ENCODE measurements around the gene ENTPD6.
"Not testable (repeated sequence)": the region's sequence is repeated elsewhere in the genome, so short reads cannot be mapped to it uniquely, and the experiment has no call there.

ENTPD6 gene

DNA sequence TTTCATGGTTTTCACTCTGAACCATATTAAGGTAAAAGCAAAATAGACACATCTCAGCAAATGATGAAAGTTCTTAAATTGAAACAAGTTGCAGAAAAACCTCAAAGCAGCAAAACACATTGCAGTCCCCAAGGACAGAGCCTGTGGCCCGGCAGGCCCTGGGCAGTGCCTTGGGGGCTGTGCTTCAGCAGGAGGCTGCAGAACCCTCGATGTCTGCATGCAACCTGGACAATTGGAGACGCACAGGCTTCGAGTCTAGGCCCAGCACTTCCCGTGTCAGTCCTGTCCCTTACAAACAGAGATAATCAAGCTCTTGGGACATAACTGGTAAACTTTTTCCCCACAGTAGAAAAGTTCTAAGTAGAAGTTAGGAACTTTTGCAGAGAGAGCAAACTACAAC is 61.6 kb downstream of the ENTPD6 start:
- DNase-seq (ENCODE audit: low spot score): no peak

GRCh38 chr20:25257756-25258475 is 62.4 kb downstream of the ENTPD6 start:
- no peak for DNase-seq (ENCODE audit: low spot score)

GRCh38 chr20:25258476-25258805 is 62.9 kb downstream of the ENTPD6 start:
- no peak for DNase-seq (ENCODE audit: low spot score)

- no peak for DNase-seq (ENCODE audit: low spot score)
Observed at GRCh38 chr20:25258828-25259227, 63.3 kb downstream of the ENTPD6 start.

GRCh38 chr20:25259358-25259757 is 63.8 kb downstream of the ENTPD6 start:
- DNase-seq (ENCODE audit: low spot score): no peak

DNA sequence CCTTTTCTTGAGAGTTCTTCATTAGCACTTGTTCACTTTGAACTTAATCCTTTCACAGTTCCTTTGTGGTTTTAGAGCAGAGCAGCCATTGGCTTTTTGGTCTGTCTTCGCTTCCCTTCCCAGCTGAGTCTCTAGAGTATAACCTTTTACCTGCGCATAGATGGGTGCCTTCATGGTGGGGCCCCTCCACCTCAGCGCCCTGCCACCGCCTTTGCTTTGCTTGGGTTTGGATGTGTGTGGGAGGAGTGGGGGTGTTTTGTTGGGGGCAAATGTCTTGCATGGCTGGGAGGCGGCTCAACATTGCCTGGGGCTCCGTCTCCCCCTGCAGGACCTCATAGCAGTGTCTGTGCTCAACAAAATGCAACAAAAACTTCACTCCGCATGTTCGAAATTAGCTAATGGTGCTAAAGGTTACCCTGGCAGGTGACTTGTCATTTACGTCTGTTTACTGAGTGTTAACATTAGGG is 64.3 kb downstream of the ENTPD6 start:
- DNase-seq (ENCODE audit: low spot score): no peak

GRCh38 chr20:25260770-25261437 is 65.4 kb downstream of the ENTPD6 start:
- DNase-seq (ENCODE audit: low spot score): not testable (repeated sequence)

GRCh38 chr20:25269057-25269832 is 73.7 kb downstream of the ENTPD6 start:
- no peak for DNase-seq (ENCODE audit: low spot score)

GRCh38 chr20:25269833-25270170 is 74.3 kb downstream of the ENTPD6 start:
- DNase-seq (ENCODE audit: low spot score): no peak

DNA sequence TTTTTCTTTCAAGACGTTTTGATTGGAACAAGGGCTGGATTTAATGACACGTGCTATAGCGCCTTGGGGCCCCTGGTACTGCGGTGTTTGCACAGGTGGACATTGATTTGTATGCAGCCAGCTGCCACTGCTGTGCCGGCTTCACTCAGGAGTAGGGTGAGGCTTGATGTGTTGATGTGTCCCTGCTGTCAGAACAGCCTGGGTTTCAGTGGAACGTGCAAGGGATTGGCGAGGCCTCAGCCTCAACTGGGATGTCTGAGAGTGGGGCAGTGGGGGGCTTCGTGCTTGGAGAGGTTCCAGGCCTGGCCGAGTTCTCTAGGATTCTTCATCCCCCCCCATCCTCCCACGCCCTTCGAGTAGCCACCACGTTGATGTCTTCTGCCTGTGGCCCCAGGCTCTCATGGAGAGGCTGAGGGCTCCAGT is 75.3 kb downstream of the ENTPD6 start:
- no peak for DNase-seq (ENCODE audit: low spot score)

DNA sequence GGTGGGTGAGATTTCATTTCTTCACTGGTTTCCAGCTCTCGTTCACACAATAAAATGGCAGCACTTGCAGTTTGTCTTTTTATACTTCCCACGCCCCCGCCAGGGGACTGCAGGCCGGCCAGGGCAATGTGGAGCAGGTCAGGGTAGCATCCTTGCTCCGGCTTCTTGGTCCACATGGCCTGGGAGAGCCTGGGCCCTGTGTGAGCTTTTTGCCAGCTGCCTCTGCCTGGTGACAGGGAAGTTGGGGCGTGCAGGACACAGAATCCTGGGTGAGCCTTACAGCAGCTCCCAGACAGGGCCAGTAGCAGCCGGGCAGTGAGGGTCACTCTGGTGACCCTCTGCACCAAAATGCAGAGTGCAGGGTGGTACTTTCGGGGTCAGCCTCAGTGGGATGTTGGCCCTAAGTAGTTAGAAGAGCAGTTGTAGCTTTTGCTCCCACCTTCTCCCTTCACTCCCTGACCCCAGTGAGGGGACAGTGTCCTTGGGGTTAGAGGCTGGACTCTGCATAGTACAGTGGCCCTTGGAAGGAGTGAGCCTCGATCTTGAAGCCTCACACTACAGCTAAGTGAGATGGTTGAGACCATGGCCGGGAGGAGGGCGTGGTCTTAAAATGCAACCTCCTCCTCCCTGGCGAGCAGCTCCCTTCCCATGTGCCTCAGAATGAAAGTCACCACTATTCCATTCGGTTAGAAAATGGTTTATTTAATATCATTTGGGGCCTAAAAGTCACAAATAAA is 76.1 kb downstream of the ENTPD6 start:
- no peak for DNase-seq (ENCODE audit: low spot score)

DNA sequence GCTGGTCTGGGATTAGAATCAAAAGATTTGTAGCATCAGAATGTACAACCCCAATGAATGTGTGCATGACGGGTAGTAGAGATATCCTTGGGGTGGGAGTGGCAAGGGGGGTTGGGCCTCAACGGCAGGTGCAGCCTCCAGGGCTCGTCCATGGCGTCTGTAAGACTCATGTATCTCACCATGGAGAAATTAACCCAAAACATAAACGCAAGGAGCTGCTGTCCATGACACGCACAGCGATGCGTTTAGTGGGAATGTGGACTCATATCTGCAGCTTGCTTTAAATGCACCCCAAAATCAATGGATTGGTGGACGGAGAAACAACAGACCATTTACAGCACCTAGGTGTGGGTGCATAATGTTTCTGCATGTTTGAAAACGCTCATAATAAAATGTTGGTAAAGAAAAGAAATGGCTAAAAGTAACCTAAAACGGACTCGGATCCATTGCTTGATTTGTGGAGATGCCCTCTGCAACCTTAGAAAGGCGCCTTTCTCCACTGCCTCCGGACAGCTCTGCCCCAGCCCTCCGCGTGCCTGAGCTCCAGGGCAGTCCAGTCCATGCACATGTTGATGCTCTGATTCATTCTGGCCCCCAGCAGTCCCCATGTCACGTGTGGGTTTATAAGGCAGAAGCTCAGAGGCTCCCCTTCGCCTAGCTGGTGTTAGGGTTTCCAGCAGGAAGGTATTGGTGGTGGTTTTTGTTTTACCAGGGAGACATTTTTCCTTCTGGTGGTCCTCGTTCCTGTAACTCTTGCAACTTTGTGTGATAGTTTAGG is 76.9 kb downstream of the ENTPD6 start:
- no peak for DNase-seq (ENCODE audit: low spot score)

GRCh38 chr20:25273046-25273445 is 77.5 kb downstream of the ENTPD6 start:
- DNase-seq (ENCODE audit: low spot score): no peak

GRCh38 chr20:25273541-25274358 is 78.2 kb downstream of the ENTPD6 start:
- no peak for DNase-seq (ENCODE audit: low spot score)

DNA sequence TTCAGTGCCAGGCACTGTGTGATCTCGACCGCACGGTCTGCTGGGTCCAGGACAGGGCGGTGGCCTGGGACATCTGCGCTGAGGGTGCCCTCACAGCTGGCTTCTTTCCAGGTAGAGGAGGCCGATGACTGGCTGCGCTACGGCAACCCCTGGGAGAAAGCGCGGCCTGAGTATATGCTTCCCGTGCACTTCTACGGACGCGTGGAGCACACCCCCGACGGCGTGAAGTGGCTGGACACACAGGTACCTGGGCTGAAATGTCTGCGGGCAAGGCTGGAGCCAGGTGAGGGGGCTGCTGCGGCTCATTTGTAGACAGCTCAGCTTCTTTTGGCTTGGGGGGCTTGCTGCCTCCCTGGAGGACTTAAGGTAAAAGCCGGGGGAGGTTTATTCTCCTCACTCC is 79.0 kb downstream of the ENTPD6 start:
- DNase-seq (ENCODE audit: low spot score): no peak

- no peak for DNase-seq (ENCODE audit: low spot score)
Observed at GRCh38 chr20:25274891-25275812, 79.6 kb downstream of the ENTPD6 start.

- DNase-seq (ENCODE audit: low spot score): no peak
Observed at GRCh38 chr20:25275813-25276532, 80.5 kb downstream of the ENTPD6 start.
